Lower lobe of right lung (tissue), 2 donors: ENCODE data around the gene ANKS1B. TPM values are rescaled to one million over a fixed set of nuclear protein-coding genes. Genes with fewer than 3 reads are reported as not detected.

ENCODE experiments used
- ATAC-seq, 2 donors: fragments of 200-7000 bp; cut with Tn5 transposase; one replicate each; pipeline ENCODE4 v1.9.1; 2020 to 2022; ENCODE audit warnings: mild to moderate bottlenecking in 2 of 2, moderate library complexity in 2 of 2
- DNase-seq: peaks from one replicate; pipeline ENCODE4 v3.0.0-alpha.2; 2020
- H3K27ac ChIP-seq: fragments of 200-600 bp; one replicate; pipeline ENCODE4 v1.8.0; 2022
- H3K27me3 ChIP-seq: fragments of 200-600 bp; one replicate; pipeline ENCODE4 v1.8.0; 2022; ENCODE audit warnings: low read depth
- H3K36me3 ChIP-seq: fragments of 200-600 bp; one replicate; pipeline ENCODE4 v1.8.0; 2022; ENCODE audit warnings: mild to moderate bottlenecking
- H3K4me1 ChIP-seq: fragments of 200-600 bp; one replicate; pipeline ENCODE4 v1.8.0; 2022
- H3K4me3 ChIP-seq: fragments of 200-600 bp; one replicate; pipeline ENCODE4 v1.8.0; 2022; ENCODE audit warnings: mild to moderate bottlenecking
- H3K9me3 ChIP-seq: fragments of 200-600 bp; one replicate; pipeline ENCODE4 v1.8.0; 2022
- CTCF ChIP-seq: fragments of 200-600 bp; IDR thresholded peaks from one replicate; pipeline ENCODE4 v1.8.0; 2022; ENCODE audit warnings: antibody characterized with exemption, mild to moderate bottlenecking
- intact Hi-C: fragments of 100-400 bp; cut with DNase I; formaldehyde crosslinking; loops from one replicate; pipeline ENCODE4 v1.11.0; 2022
- total RNA-seq: library from RNA; stranded (reverse); fragmentation: NEBNext Ultra II Directional; extraction: Animal tissue kit (Norgen Biotek cat#: 25700); gene quantifications from one replicate; pipeline ENCODE4 v1.2.1, GENCODE V29; 2021
- donor health status: DM: no; HTN: yes; CAD: no; lungs with severe emphysema.

Gene ANKS1B
- total RNA-seq, 1 donor from 2014 or later, result 4.0 TPM

- no peaks in the 10 kb centered on the region for H3K9me3 ChIP-seq
- no peaks in the 10 kb centered on the region for H3K36me3 ChIP-seq
- H3K4me1 ChIP-seq, result no peaks in the 10 kb centered on the region
- intact Hi-C loops, result no loop called here
- DNase-seq (no peak), ATAC-seq (no peak)
- H3K27ac ChIP-seq, result no peak overlapping the region
- no peaks in the 10 kb centered on the region for H3K27me3 ChIP-seq
- TF ChIP-seq CTCF, result no peak
- H3K4me3 ChIP-seq, result no peak overlapping the region
These were observed 1061.9 kb downstream of the ANKS1B start for GRCh38 chr12:98922871-98923270.

GRCh38 chr12:98918176-98918863, 1066.4 kb downstream of the ANKS1B start:
- Histone ChIP-seq H3K27ac (no peak overlapping the region), H3K27me3 (no peaks in the 10 kb centered on the region), H3K4me1 (no peaks in the 10 kb centered on the region), H3K36me3 (no peaks in the 10 kb centered on the region), H3K4me3 (no peak overlapping the region), H3K9me3 (no peaks in the 10 kb centered on the region)
- DNase-seq (no peak), ATAC-seq (no peak)
- intact Hi-C loops, result no loop called here
- no peak for TF ChIP-seq CTCF

GRCh38 chr12:98916106-98916505, 1068.6 kb downstream of the ANKS1B start:
- no peak overlapping the region for H3K27ac ChIP-seq
- no peaks in the 10 kb centered on the region for H3K9me3 ChIP-seq
- TF ChIP-seq CTCF, result no peak
- no peaks in the 10 kb centered on the region for H3K4me1 ChIP-seq
- no peak for DNase-seq
- no peaks in the 10 kb centered on the region for H3K36me3 ChIP-seq
- intact Hi-C loops, result no loop called here
- no peak overlapping the region for H3K4me3 ChIP-seq
- no peaks in the 10 kb centered on the region for H3K27me3 ChIP-seq
- no peak for ATAC-seq

- intact Hi-C loops, result no loop called here
- no peak for TF ChIP-seq CTCF
- H3K4me1 ChIP-seq, result no peaks in the 10 kb centered on the region
- H3K9me3 ChIP-seq, result no peaks in the 10 kb centered on the region
- ATAC-seq (no peak), DNase-seq (no peak)
- H3K4me3 ChIP-seq, result no peak overlapping the region
- H3K27me3 ChIP-seq, result no peaks in the 10 kb centered on the region
- H3K27ac ChIP-seq, result no peak overlapping the region
- no peaks in the 10 kb centered on the region for H3K36me3 ChIP-seq
These were observed 1072.2 kb downstream of the ANKS1B start for GRCh38 chr12:98912401-98912974.

- ATAC-seq, result no peak
- intact Hi-C loops, result no loop called here
These were observed 1073.3 kb downstream of the ANKS1B start for GRCh38 chr12:98911396-98911795.

More at GRCh38 chr12:98911396-98911795, 1073.3 kb downstream of the ANKS1B start:
- DNase-seq, result no peak
- H3K4me1 ChIP-seq, result no peaks in the 10 kb centered on the region
- H3K36me3 ChIP-seq, result no peaks in the 10 kb centered on the region
- H3K27ac ChIP-seq, result no peak overlapping the region
- H3K9me3 ChIP-seq, result no peaks in the 10 kb centered on the region
- H3K4me3 ChIP-seq, result no peak overlapping the region
- no peaks in the 10 kb centered on the region for H3K27me3 ChIP-seq
- no peak for TF ChIP-seq CTCF
